ENCODE measurements around the gene LMNTD2. TPM values are rescaled to one million over a fixed set of nuclear protein-coding genes. Genes with fewer than 3 reads are reported as not detected.
"Not testable (repeated sequence)": the region's sequence is repeated elsewhere in the genome, so short reads cannot be mapped to it uniquely, and the experiment has no call there.

LMNTD2 gene
- total and polyA plus RNA-seq, 4 donors = 1.4 to 1.9 (median 1.8) TPM

GRCh38 chr11:574031-574570, 13.6 kb upstream of the LMNTD2 start:
- 75 to 85% methylated on average over 14 of the region's 14 CpGs for WGBS, 2 donors
- intact Hi-C loops (cut with DNase I); H3K27me3 ChIP-seq (ENCODE audit: control insufficient read depth in 1 of 2, insufficient read depth in 2 of 2, low read length in 1 of 2); DNase-seq; H3K4me1 ChIP-seq (ENCODE audit: control insufficient read depth in 1 of 2, insufficient read depth in 2 of 2, low read length in 2 of 2); H3K36me3 ChIP-seq (ENCODE audit: control insufficient read depth in 1 of 2, insufficient read depth in 2 of 2, low read length in 1 of 2); H3K9me3 ChIP-seq (ENCODE audit: control insufficient read depth, low read length); H3K4me3 ChIP-seq (ENCODE audit: low read length in 2 of 2); H3K27ac ChIP-seq (ENCODE audit: low read depth in 1 of 2, low read length in 2 of 2); ATAC-seq (ENCODE audit: low FRiP score): not testable (repeated sequence)

GRCh38 chr11:573146-573759, 12.7 kb upstream of the LMNTD2 start:
- Histone ChIP-seq H3K36me3 (ENCODE audit: control insufficient read depth in 1 of 2, insufficient read depth in 2 of 2, low read length in 1 of 2) (no peaks in the 10 kb centered on the region), H3K27ac (ENCODE audit: low read depth in 1 of 2, low read length in 2 of 2) (no peak overlapping the region), H3K9me3 (ENCODE audit: control insufficient read depth, low read length) (no peaks in the 10 kb centered on the region), H3K4me1 (ENCODE audit: control insufficient read depth in 1 of 2, insufficient read depth in 2 of 2, low read length in 2 of 2) (no peaks in the 10 kb centered on the region), H3K4me3 (ENCODE audit: low read length in 2 of 2) (no peak overlapping the region), H3K27me3 (ENCODE audit: control insufficient read depth in 1 of 2, insufficient read depth in 2 of 2, low read length in 1 of 2) (no peaks in the 10 kb centered on the region)
- 94 to 96% methylated on average over 16 of the region's 16 CpGs for WGBS, 2 donors
- no peak for DNase-seq
- no peak for ATAC-seq (ENCODE audit: low FRiP score)
- intact Hi-C loops (cut with DNase I) = no loop called here

GRCh38 chr11:571802-572185, 11.3 kb upstream of the LMNTD2 start:
- H3K4me1 ChIP-seq (ENCODE audit: control insufficient read depth in 1 of 2, insufficient read depth in 2 of 2, low read length in 2 of 2) = no peaks in the 10 kb centered on the region
- DNase-seq (no peak), ATAC-seq (ENCODE audit: low FRiP score) (no peak)
- H3K27ac ChIP-seq (ENCODE audit: low read depth in 1 of 2, low read length in 2 of 2) = no peak overlapping the region
- H3K4me3 ChIP-seq (ENCODE audit: low read length in 2 of 2) = no peak overlapping the region
- 73 to 76% methylated on average over 8 of the region's 8 CpGs for WGBS, 2 donors
- intact Hi-C loops (cut with DNase I) = no loop called here
- H3K36me3 ChIP-seq (ENCODE audit: control insufficient read depth in 1 of 2, insufficient read depth in 2 of 2, low read length in 1 of 2) = no peaks in the 10 kb centered on the region
- H3K9me3 ChIP-seq (ENCODE audit: control insufficient read depth, low read length) = no peaks in the 10 kb centered on the region
- H3K27me3 ChIP-seq (ENCODE audit: control insufficient read depth in 1 of 2, insufficient read depth in 2 of 2, low read length in 1 of 2) = no peaks in the 10 kb centered on the region

- Histone ChIP-seq H3K36me3 (ENCODE audit: control insufficient read depth in 1 of 2, insufficient read depth in 2 of 2, low read length in 1 of 2) (no peaks in the 10 kb centered on the region), H3K9me3 (ENCODE audit: control insufficient read depth, low read length) (no peaks in the 10 kb centered on the region), H3K4me3 (ENCODE audit: low read length in 2 of 2) (peak overlapping the region; percentile 70 to 75), H3K27me3 (ENCODE audit: control insufficient read depth in 1 of 2, insufficient read depth in 2 of 2, low read length in 1 of 2) (no peaks in the 10 kb centered on the region), H3K27ac (ENCODE audit: low read depth in 1 of 2, low read length in 2 of 2) (peak overlapping the region in 1 of 2 donors; percentile 26), H3K4me1 (ENCODE audit: control insufficient read depth in 1 of 2, insufficient read depth in 2 of 2, low read length in 2 of 2) (no peaks in the 10 kb centered on the region)
- ATAC-seq (ENCODE audit: low FRiP score) (peak; percentile 26), DNase-seq (no peak)
- 39 to 41% methylated on average over 32 to 36 of the region's 36 CpGs for WGBS, 2 donors
- intact Hi-C loops (cut with DNase I) = no loop called here
Measured at GRCh38 chr11:569158-569885, 8.8 kb upstream of the LMNTD2 start.

GRCh38 chr11:568306-569157, 8.0 kb upstream of the LMNTD2 start:
- peak overlapping the region in 1 of 2 donors; percentile 26 for H3K27ac ChIP-seq (ENCODE audit: low read depth in 1 of 2, low read length in 2 of 2)

GRCh38 chr11:567629-568292, 7.2 kb upstream of the LMNTD2 start:
- Histone ChIP-seq H3K36me3 (ENCODE audit: control insufficient read depth in 1 of 2, insufficient read depth in 2 of 2, low read length in 1 of 2) (no peaks in the 10 kb centered on the region), H3K9me3 (ENCODE audit: control insufficient read depth, low read length) (no peaks in the 10 kb centered on the region), H3K4me3 (ENCODE audit: low read length in 2 of 2) (peak overlapping the region; percentile 35 to 70), H3K4me1 (ENCODE audit: control insufficient read depth in 1 of 2, insufficient read depth in 2 of 2, low read length in 2 of 2) (no peaks in the 10 kb centered on the region), H3K27ac (ENCODE audit: low read depth in 1 of 2, low read length in 2 of 2) (no peak overlapping the region), H3K27me3 (ENCODE audit: control insufficient read depth in 1 of 2, insufficient read depth in 2 of 2, low read length in 1 of 2) (no peaks in the 10 kb centered on the region)
- DNase-seq (no peak), ATAC-seq (ENCODE audit: low FRiP score) (peak; percentile 20)
- intact Hi-C loops (cut with DNase I) = no loop called here
- WGBS, 2 donors = 24 to 28% methylated on average over 34 to 41 of the region's 41 CpGs

More at GRCh38 chr11:568306-569157, 8.0 kb upstream of the LMNTD2 start:
- intact Hi-C loops (cut with DNase I) = no loop called here
- H3K4me3 ChIP-seq (ENCODE audit: low read length in 2 of 2) = peak overlapping the region; percentile 70 to 75
- H3K36me3 ChIP-seq (ENCODE audit: control insufficient read depth in 1 of 2, insufficient read depth in 2 of 2, low read length in 1 of 2) = no peaks in the 10 kb centered on the region
- DNase-seq (peak; percentile 96), ATAC-seq (ENCODE audit: low FRiP score) (peak; percentile 92)
- no peaks in the 10 kb centered on the region for H3K4me1 ChIP-seq (ENCODE audit: control insufficient read depth in 1 of 2, insufficient read depth in 2 of 2, low read length in 2 of 2)
- no peaks in the 10 kb centered on the region for H3K27me3 ChIP-seq (ENCODE audit: control insufficient read depth in 1 of 2, insufficient read depth in 2 of 2, low read length in 1 of 2)
- WGBS, 2 donors = 1 to 2% methylated on average over 40 to 123 of the region's 123 CpGs
- no peaks in the 10 kb centered on the region for H3K9me3 ChIP-seq (ENCODE audit: control insufficient read depth, low read length)

- Histone ChIP-seq H3K36me3 (ENCODE audit: control insufficient read depth in 1 of 2, insufficient read depth in 2 of 2, low read length in 1 of 2) (no peaks in the 10 kb centered on the region), H3K9me3 (ENCODE audit: control insufficient read depth, low read length) (no peaks in the 10 kb centered on the region), H3K4me1 (ENCODE audit: control insufficient read depth in 1 of 2, insufficient read depth in 2 of 2, low read length in 2 of 2) (no peaks in the 10 kb centered on the region), H3K27me3 (ENCODE audit: control insufficient read depth in 1 of 2, insufficient read depth in 2 of 2, low read length in 1 of 2) (no peaks in the 10 kb centered on the region), H3K4me3 (ENCODE audit: low read length in 2 of 2) (no peak overlapping the region), H3K27ac (ENCODE audit: low read depth in 1 of 2, low read length in 2 of 2) (no peak overlapping the region)
- intact Hi-C loops (cut with DNase I) = no loop called here
- 93 to 96% methylated on average over 18 of the region's 18 CpGs for WGBS, 2 donors
- no peak for DNase-seq
- ATAC-seq (ENCODE audit: low FRiP score) = no peak
Measured at GRCh38 chr11:567011-567628, 6.6 kb upstream of the LMNTD2 start.

All from aorta (tissue), 5 donors.